Central memory CD4-positive, alpha-beta T cell (primary cell): Measurements from ENCODE around the gene RNASE3.
"Not testable (repeated sequence)": the region's sequence is repeated elsewhere in the genome, so short reads cannot be mapped to it uniquely, and the experiment has no call there.

Experiments used
- DNase-seq: peaks from one replicate; pipeline ENCODE4 v3.0.0; 2022
- total RNA-seq, 3 experiments: gene quantifications; one replicate each; lab custom pipeline; 2026; lab: John Stamatoyannopoulos, UW

The RNASE3 gene
- total RNA-seq: 0 reads per million in 3 experiments

- DNase-seq: not testable (repeated sequence)
Measured at GRCh38 chr14:20891126-20891825, at the start of gene RNASE3. RNASE3 (plus strand) TSS chr14:20891385; CDS start chr14:20891687, 302 bp downstream.

GRCh38 chr14:20846560-20846959 lies 44.6 kb upstream of the RNASE3 start:
- no peak for DNase-seq

- DNase-seq: no peak
Measured at GRCh38 chr14:20848316-20848954, 42.8 kb upstream of the RNASE3 start.

GRCh38 chr14:20848955-20849570 lies 42.1 kb upstream of the RNASE3 start:
- DNase-seq: no peak

GRCh38 chr14:20853042-20853441 lies 38.1 kb upstream of the RNASE3 start:
- no peak for DNase-seq

GRCh38 chr14:20855652-20856291 lies 35.4 kb upstream of the RNASE3 start:
- DNase-seq: peak; percentile 38

- no peak for DNase-seq
Measured at GRCh38 chr14:20857207-20857606, 34.0 kb upstream of the RNASE3 start.

- peak; percentile 59 for DNase-seq
Measured at GRCh38 chr14:20857630-20858261, 33.4 kb upstream of the RNASE3 start.

- DNase-seq: no peak
Measured at GRCh38 chr14:20866194-20866593, 25.0 kb upstream of the RNASE3 start.

- no peak for DNase-seq
Measured at GRCh38 chr14:20866963-20867362, 24.2 kb upstream of the RNASE3 start.

GRCh38 chr14:20873370-20874177 lies 17.6 kb upstream of the RNASE3 start:
- DNase-seq: peak; percentile 56

- DNase-seq: no peak
Measured at GRCh38 chr14:20877016-20877415, 14.2 kb upstream of the RNASE3 start.

- no peak for DNase-seq
Measured at GRCh38 chr14:20878695-20879094, 12.5 kb upstream of the RNASE3 start.

- peak; percentile 11 for DNase-seq
Measured at GRCh38 chr14:20881229-20881628, 10.0 kb upstream of the RNASE3 start.

- DNase-seq: not testable (repeated sequence)
Measured at GRCh38 chr14:20882787-20883186, 8.4 kb upstream of the RNASE3 start.

- DNase-seq: not testable (repeated sequence)
Measured at GRCh38 chr14:20888411-20888810, 2.8 kb upstream of the RNASE3 start.

GRCh38 chr14:20895322-20895721 lies 4.1 kb downstream of the RNASE3 start:
- not testable (repeated sequence) for DNase-seq

GRCh38 chr14:20904393-20905029 lies 13.3 kb downstream of the RNASE3 start:
- no peak for DNase-seq

GRCh38 chr14:20905676-20906075 lies 14.5 kb downstream of the RNASE3 start:
- no peak for DNase-seq

- no peak for DNase-seq
Measured at GRCh38 chr14:20907214-20907613, 16.0 kb downstream of the RNASE3 start.

- not testable (repeated sequence) for DNase-seq
Measured at GRCh38 chr14:20910822-20911221, 19.6 kb downstream of the RNASE3 start.
